ENCODE results near the gene COX7B. TPM values are rescaled to one million over a fixed set of nuclear protein-coding genes. Genes with fewer than 3 reads are reported as not detected.
A peak's percentile ranks its signal among the peaks of the same experiment; 100 is the strongest.
"Not testable (repeated sequence)": the region's sequence is repeated elsewhere in the genome, so short reads cannot be mapped to it uniquely, and the experiment has no call there.

The COX7B gene
- total and polyA plus RNA-seq, 5 donors from 2014 or later = 110 to 504 (median 403) TPM

DNA sequence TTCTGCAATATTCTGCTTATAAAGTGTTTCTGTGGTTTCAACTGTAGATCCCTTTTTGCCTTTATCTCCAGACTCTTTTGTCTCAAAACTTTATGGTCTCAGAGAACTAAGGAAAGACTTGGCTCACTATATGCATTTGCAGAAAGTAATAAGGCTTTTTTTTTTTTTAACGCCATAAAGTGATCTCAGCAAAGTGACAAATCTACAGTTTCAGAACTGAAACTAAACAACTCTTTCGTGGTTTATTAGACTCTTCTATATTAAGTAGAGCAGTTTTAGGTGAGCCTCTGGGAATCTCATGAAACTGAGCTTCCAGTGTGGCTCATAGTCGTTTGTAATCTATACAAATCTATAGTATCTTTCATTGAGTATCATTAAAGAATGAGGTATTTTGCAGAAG is 26.5 kb downstream of the COX7B start:
- H3K27me3 ChIP-seq (ENCODE audit: control insufficient read depth, insufficient read depth, low read length) = no peaks in the 10 kb centered on the region
- no peaks in the 10 kb centered on the region for H3K9me3 ChIP-seq (ENCODE audit: control insufficient read depth in 2 of 2, low read length in 2 of 2)
- no peaks in the 10 kb centered on the region for H3K36me3 ChIP-seq (ENCODE audit: control insufficient read depth, insufficient read depth, low read length)
- Mint-ChIP-seq H3K4me3 (peak overlapping the region in 1 of 4 donors; percentile 54), H3K27ac (no peak overlapping the region), H3K27me3 (no peaks in the 10 kb centered on the region), H3K36me3 (peaks cover 4% of the 10 kb centered on the region), H3K4me1 (peaks cover 0 to 20% (median 13%) of the 10 kb centered on the region in 4 donors), H3K9me3 (no peaks in the 10 kb centered on the region)
- peak overlapping the region; percentile 26 for H3K4me3 ChIP-seq (ENCODE audit: low read depth, low read length)
- DNase-seq (no peak), ATAC-seq (ENCODE audit: low read depth in 2 of 2) (no peak)
- H3K27ac ChIP-seq (ENCODE audit: insufficient read depth, low read length, poor library complexity, severe bottlenecking) = no peak overlapping the region
- H3K4me1 ChIP-seq (ENCODE audit: control insufficient read depth, insufficient read depth, low read length, poor library complexity, severe bottlenecking) = no peaks in the 10 kb centered on the region

DNA sequence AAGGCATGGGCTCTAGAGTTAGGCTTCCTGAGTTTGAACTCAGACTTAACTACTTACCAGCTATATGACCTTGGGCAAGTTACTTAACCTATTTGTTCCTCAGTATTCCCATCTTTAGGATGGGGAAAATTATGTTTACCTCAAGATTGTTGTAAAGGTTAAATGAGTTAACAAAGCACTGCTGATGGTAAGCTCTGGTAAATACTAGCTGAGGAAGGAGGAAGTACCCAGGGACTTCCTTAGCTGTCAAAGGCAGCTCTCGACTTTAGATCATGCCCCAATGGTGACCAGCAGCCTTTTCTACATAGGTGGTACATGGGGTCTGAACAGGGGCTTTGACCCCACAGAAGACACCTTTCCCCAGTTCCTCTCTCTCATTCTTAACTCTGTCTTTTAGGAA is 31.3 kb downstream of the COX7B start:
- Mint-ChIP-seq H3K4me3 (no peak overlapping the region), H3K27me3 (no peaks in the 10 kb centered on the region), H3K36me3 (peaks cover 4% of the 10 kb centered on the region), H3K27ac (no peak overlapping the region), H3K9me3 (no peaks in the 10 kb centered on the region), H3K4me1 (peaks cover 0 to 12% (median 5%) of the 10 kb centered on the region in 4 donors)
- Histone ChIP-seq H3K4me1 (ENCODE audit: control insufficient read depth, insufficient read depth, low read length, poor library complexity, severe bottlenecking) (no peaks in the 10 kb centered on the region), H3K9me3 (ENCODE audit: control insufficient read depth in 2 of 2, low read length in 2 of 2) (no peaks in the 10 kb centered on the region), H3K27ac (ENCODE audit: insufficient read depth, low read length, poor library complexity, severe bottlenecking) (no peak overlapping the region), H3K27me3 (ENCODE audit: control insufficient read depth, insufficient read depth, low read length) (no peaks in the 10 kb centered on the region), H3K36me3 (ENCODE audit: control insufficient read depth, insufficient read depth, low read length) (no peaks in the 10 kb centered on the region), H3K4me3 (ENCODE audit: low read depth, low read length) (no peak overlapping the region)
- DNase-seq = no peak
- ATAC-seq (ENCODE audit: low read depth in 2 of 2) = no peak

DNA sequence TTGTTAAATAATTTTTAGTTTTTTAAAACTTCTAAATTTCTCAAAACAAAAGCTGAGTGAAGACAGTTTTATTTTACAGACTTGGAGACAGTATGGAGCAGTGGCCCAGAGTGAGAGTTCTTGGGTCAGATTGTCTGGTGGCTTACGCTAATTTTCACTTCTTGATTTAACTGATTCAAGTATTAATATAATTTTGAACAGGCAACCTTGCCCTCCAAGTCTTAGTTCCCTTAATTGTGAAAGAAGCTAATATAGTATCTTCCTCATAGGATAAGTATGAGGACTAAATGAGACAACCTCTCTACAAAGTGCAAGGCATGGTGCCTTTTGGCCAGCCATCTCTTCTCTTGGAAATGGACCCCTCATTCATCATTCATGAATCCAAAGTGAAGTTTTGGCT is 36.6 kb downstream of the COX7B start:
- no peak overlapping the region for H3K27ac ChIP-seq (ENCODE audit: insufficient read depth, low read length, poor library complexity, severe bottlenecking)
- H3K27me3 ChIP-seq (ENCODE audit: control insufficient read depth, insufficient read depth, low read length) = no peaks in the 10 kb centered on the region
- ATAC-seq (ENCODE audit: low read depth in 2 of 2) (no peak), DNase-seq (no peak)
- H3K4me1 ChIP-seq (ENCODE audit: control insufficient read depth, insufficient read depth, low read length, poor library complexity, severe bottlenecking) = no peaks in the 10 kb centered on the region
- no peaks in the 10 kb centered on the region for H3K36me3 ChIP-seq (ENCODE audit: control insufficient read depth, insufficient read depth, low read length)
- Mint-ChIP-seq H3K27ac (no peak overlapping the region), H3K27me3 (no peaks in the 10 kb centered on the region), H3K4me1 (peaks cover 0 to 12% (median 3%) of the 10 kb centered on the region in 4 donors), H3K9me3 (no peaks in the 10 kb centered on the region), H3K4me3 (no peak overlapping the region), H3K36me3 (no peaks in the 10 kb centered on the region)
- H3K4me3 ChIP-seq (ENCODE audit: low read depth, low read length) = no peak overlapping the region
- no peaks in the 10 kb centered on the region for H3K9me3 ChIP-seq (ENCODE audit: control insufficient read depth in 2 of 2, low read length in 2 of 2)

GRCh38 chrX:77936299-77936698 is 37.0 kb downstream of the COX7B start:
- H3K36me3 Mint-ChIP-seq = no peaks in the 10 kb centered on the region
- no peak overlapping the region for H3K4me3 ChIP-seq (ENCODE audit: low read depth, low read length)
- H3K4me3 Mint-ChIP-seq = no peak overlapping the region
- H3K27ac ChIP-seq (ENCODE audit: insufficient read depth, low read length, poor library complexity, severe bottlenecking) = no peak overlapping the region
- H3K36me3 ChIP-seq (ENCODE audit: control insufficient read depth, insufficient read depth, low read length) = no peaks in the 10 kb centered on the region
- H3K4me1 Mint-ChIP-seq = peaks cover 0 to 12% (median 3%) of the 10 kb centered on the region in 4 donors
- no peaks in the 10 kb centered on the region for H3K27me3 Mint-ChIP-seq
- DNase-seq = no peak
- no peaks in the 10 kb centered on the region for H3K4me1 ChIP-seq (ENCODE audit: control insufficient read depth, insufficient read depth, low read length, poor library complexity, severe bottlenecking)
- H3K9me3 Mint-ChIP-seq = no peaks in the 10 kb centered on the region
- no peaks in the 10 kb centered on the region for H3K27me3 ChIP-seq (ENCODE audit: control insufficient read depth, insufficient read depth, low read length)
- ATAC-seq (ENCODE audit: low read depth in 2 of 2) = no peak
- no peak overlapping the region for H3K27ac Mint-ChIP-seq
- no peaks in the 10 kb centered on the region for H3K9me3 ChIP-seq (ENCODE audit: control insufficient read depth in 2 of 2, low read length in 2 of 2)

DNA sequence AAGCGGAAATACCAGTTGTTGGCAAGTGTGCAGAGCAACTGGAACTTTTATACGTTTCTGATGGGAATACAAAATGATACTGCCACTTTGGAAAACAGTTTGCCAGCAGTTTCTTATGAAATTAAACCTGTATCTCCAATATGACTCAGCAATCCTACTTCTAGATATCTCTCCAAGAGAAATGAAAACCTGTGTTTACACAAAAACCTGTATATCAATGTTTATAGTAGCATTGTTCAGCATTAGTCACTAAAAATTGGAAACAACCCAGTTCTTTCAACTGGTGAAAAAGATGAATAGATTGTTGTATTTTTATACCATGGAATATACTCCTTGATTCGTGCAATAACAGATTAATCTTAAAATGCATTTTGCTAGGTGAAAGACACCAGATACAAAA is 38.0 kb downstream of the COX7B start:
- H3K4me3 ChIP-seq (ENCODE audit: low read depth, low read length) = no peak overlapping the region
- H3K27ac ChIP-seq (ENCODE audit: insufficient read depth, low read length, poor library complexity, severe bottlenecking) = no peak overlapping the region
- DNase-seq (no peak), ATAC-seq (ENCODE audit: low read depth in 2 of 2) (no peak)
- Mint-ChIP-seq H3K36me3 (no peaks in the 10 kb centered on the region), H3K27ac (no peak overlapping the region), H3K9me3 (no peaks in the 10 kb centered on the region), H3K4me3 (no peak overlapping the region), H3K27me3 (no peaks in the 10 kb centered on the region), H3K4me1 (peaks cover 0 to 14% (median 3%) of the 10 kb centered on the region in 4 donors)
- no peaks in the 10 kb centered on the region for H3K9me3 ChIP-seq (ENCODE audit: control insufficient read depth in 2 of 2, low read length in 2 of 2)
- H3K27me3 ChIP-seq (ENCODE audit: control insufficient read depth, insufficient read depth, low read length) = no peaks in the 10 kb centered on the region
- no peaks in the 10 kb centered on the region for H3K4me1 ChIP-seq (ENCODE audit: control insufficient read depth, insufficient read depth, low read length, poor library complexity, severe bottlenecking)
- no peaks in the 10 kb centered on the region for H3K36me3 ChIP-seq (ENCODE audit: control insufficient read depth, insufficient read depth, low read length)

- Mint-ChIP-seq H3K27me3 (no peaks in the 10 kb centered on the region), H3K4me3 (no peak overlapping the region), H3K9me3 (no peaks in the 10 kb centered on the region), H3K4me1 (peaks cover 0 to 17% (median 3%) of the 10 kb centered on the region in 4 donors), H3K27ac (no peak overlapping the region), H3K36me3 (no peaks in the 10 kb centered on the region)
- H3K27me3 ChIP-seq (ENCODE audit: control insufficient read depth, insufficient read depth, low read length) = no peaks in the 10 kb centered on the region
- DNase-seq = no peak
- no peaks in the 10 kb centered on the region for H3K4me1 ChIP-seq (ENCODE audit: control insufficient read depth, insufficient read depth, low read length, poor library complexity, severe bottlenecking)
- H3K9me3 ChIP-seq (ENCODE audit: control insufficient read depth in 2 of 2, low read length in 2 of 2) = no peaks in the 10 kb centered on the region
- no peak overlapping the region for H3K4me3 ChIP-seq (ENCODE audit: low read depth, low read length)
- no peaks in the 10 kb centered on the region for H3K36me3 ChIP-seq (ENCODE audit: control insufficient read depth, insufficient read depth, low read length)
- no peak for ATAC-seq (ENCODE audit: low read depth in 2 of 2)
- no peak overlapping the region for H3K27ac ChIP-seq (ENCODE audit: insufficient read depth, low read length, poor library complexity, severe bottlenecking)
These were observed 38.9 kb downstream of the COX7B start for GRCh38 chrX:77938083-77938680.

GRCh38 chrX:77945031-77945430 is 45.8 kb downstream of the COX7B start:
- not testable (repeated sequence) for H3K4me3 Mint-ChIP-seq

GRCh38 chrX:77945910-77946545 is 46.8 kb downstream of the COX7B start:
- Mint-ChIP-seq H3K9me3 (no peaks in the 10 kb centered on the region), H3K27ac (no peak overlapping the region), H3K4me3 (no peak overlapping the region), H3K27me3 (no peaks in the 10 kb centered on the region), H3K36me3 (no peaks in the 10 kb centered on the region), H3K4me1 (peaks cover 0 to 17% (median 0%) of the 10 kb centered on the region in 4 donors)
- ATAC-seq (ENCODE audit: low read depth in 2 of 2) (no peak), DNase-seq (no peak)
- Histone ChIP-seq H3K27ac (ENCODE audit: insufficient read depth, low read length, poor library complexity, severe bottlenecking) (no peak overlapping the region), H3K36me3 (ENCODE audit: control insufficient read depth, insufficient read depth, low read length) (no peaks in the 10 kb centered on the region), H3K4me1 (ENCODE audit: control insufficient read depth, insufficient read depth, low read length, poor library complexity, severe bottlenecking) (no peaks in the 10 kb centered on the region), H3K27me3 (ENCODE audit: control insufficient read depth, insufficient read depth, low read length) (no peaks in the 10 kb centered on the region), H3K4me3 (ENCODE audit: low read depth, low read length) (no peak overlapping the region), H3K9me3 (ENCODE audit: control insufficient read depth in 2 of 2, low read length in 2 of 2) (no peaks in the 10 kb centered on the region)

More at GRCh38 chrX:77945031-77945430, 45.8 kb downstream of the COX7B start:
- not testable (repeated sequence) for H3K27me3 Mint-ChIP-seq; H3K4me3 ChIP-seq (ENCODE audit: low read depth, low read length); ATAC-seq (ENCODE audit: low read depth in 2 of 2); DNase-seq; H3K36me3 ChIP-seq (ENCODE audit: control insufficient read depth, insufficient read depth, low read length); H3K9me3 ChIP-seq (ENCODE audit: control insufficient read depth in 2 of 2, low read length in 2 of 2); H3K4me1 ChIP-seq (ENCODE audit: control insufficient read depth, insufficient read depth, low read length, poor library complexity, severe bottlenecking); H3K36me3 Mint-ChIP-seq; H3K9me3 Mint-ChIP-seq; H3K27ac ChIP-seq (ENCODE audit: insufficient read depth, low read length, poor library complexity, severe bottlenecking); H3K27me3 ChIP-seq (ENCODE audit: control insufficient read depth, insufficient read depth, low read length); H3K27ac Mint-ChIP-seq
- peaks cover 0 to 17% (median 0%) of the 10 kb centered on the region in 4 donors for H3K4me1 Mint-ChIP-seq
